GM21360 (cell line): ENCODE data around the gene IL15RA.
"Not testable (repeated sequence)": the region's sequence is repeated elsewhere in the genome, so short reads cannot be mapped to it uniquely, and the experiment has no call there.

ENCODE experiments used
- ATAC-seq: cut with Tn5 transposase; IDR thresholded peaks from one replicate; pipeline ENCODE4 v1.9.1; 2021; ENCODE audit warnings: mild to moderate bottlenecking, moderate library complexity; ENCODE audit not compliant: unreplicated experiment

Gene IL15RA

DNA sequence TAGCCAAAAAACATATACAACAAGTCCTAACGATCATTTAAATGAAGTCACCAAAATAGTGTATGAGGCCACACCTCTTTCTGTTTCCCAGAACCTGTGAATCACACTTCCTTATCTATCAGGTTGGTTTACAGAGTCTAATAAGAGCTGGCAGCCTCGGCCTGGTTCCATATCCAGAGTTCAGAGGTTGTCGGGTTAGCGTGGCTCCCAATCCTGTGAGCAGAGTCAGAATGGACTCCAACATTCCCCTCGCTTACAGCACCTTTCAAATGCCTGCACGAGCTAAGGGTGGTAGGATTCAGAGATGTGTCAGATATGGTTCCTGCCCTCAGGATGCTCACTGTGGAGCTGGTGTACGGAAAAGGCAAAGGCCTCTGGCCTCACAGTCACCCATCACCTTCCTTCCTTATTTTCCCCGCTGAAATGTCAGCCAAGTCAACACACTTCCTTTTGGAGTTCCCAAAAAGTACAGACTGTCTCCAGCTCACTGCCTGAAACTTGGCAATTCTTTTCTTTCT is 6.0 kb downstream of the IL15RA start:
- ATAC-seq = no peak

DNA sequence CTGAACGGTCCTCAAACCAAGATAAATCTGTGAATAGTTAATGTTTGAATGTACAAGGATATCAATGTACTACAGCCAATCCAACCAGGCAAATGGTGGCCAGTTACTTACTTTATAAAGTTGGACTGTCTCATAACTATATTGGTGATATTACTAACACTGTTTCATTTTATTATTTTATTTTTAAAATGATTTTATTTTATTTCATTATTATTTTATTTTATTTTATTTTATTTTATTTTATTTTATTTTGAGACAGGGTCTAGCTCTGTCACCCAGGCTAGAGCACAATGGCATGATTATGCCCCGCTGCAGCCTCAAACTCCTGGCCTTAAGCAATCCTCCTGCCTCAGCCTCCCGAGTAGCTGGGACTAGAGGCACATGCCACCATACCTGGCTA is 6.8 kb downstream of the IL15RA start:
- ATAC-seq = no peak

DNA sequence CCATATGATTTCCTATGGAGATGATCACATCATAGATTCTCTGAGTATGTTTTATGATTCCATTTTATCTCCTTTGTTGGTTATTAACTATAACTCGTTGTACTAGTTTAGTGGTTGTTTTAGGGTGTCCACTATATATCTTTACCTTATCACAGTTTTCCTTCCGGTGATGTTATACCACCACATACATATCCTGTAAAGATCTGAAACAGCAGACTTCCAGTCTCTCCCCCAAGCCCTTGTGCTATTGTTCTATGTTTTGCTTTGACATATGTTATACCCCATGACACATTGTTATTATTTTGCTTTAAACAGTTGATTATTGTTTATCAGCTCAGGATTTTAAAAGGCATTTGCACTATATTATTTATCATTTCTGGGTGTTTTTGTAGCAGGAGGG is 7.3 kb downstream of the IL15RA start:
- no peak for ATAC-seq

DNA sequence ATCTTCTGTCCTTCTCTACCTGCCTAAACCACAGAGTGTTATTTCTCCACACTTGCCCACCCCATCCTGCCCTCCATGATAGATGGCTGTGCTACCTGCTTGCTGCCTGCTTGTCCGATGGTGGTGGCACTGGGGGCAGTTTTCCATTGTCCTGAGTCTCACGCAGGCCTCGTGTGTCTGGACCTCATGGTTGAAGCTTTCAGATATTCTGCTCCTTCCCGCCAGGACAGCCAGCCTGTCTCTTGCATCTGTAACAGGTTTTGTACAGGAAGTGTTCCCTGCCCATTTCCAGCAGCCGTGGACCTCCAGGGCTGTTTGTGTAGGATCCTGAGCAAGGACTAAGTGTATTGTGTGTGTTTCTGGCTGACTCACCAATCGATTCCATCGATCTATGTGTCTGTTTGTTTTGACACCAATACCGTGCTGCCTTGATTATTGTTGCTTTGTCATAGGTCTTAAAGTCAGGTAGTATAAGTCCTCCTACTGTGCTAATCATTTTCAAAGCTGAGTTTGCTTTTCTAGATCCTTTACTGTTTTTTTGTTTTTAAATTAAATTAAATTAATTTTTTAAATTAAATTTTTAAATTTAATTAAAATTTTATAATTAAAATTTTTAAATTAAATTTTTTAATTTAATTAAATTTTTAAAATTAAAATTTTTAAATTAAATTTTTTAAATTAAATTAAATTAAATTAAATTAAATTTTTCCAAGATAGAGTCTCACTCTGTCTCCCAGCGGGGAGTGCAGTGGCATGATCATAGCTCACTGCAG is 8.5 kb downstream of the IL15RA start:
- ATAC-seq = no peak

DNA sequence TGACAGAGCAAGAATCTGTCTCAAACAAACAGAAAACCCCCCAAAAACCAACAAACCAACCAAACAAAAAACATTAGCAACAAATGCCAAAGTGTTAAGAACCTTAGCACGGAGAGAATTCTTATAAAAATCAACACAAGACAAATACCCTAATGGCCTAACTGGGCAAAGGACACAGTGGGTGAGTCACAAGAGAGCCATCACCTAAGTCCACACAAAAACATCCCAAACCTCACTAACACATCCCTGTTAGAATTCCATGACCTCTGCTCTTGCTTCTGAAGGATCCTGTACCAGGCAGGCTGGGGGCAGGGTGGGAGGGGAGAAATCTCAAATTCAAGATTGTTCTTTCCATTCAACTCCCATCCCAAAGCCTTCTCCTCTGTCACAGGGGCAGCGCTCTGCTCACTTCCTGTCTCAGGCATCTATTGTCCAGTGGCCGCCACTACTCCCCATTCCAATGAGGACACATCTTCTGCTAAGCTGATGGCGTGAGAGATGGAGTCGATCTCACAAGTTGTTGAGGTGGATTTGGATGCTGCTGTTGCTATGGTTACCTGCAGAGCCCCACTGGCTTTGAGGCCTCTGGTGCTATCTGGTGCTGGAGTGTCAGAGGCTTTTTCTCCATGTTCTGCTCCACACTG is 9.2 kb downstream of the IL15RA start:
- ATAC-seq = no peak

DNA sequence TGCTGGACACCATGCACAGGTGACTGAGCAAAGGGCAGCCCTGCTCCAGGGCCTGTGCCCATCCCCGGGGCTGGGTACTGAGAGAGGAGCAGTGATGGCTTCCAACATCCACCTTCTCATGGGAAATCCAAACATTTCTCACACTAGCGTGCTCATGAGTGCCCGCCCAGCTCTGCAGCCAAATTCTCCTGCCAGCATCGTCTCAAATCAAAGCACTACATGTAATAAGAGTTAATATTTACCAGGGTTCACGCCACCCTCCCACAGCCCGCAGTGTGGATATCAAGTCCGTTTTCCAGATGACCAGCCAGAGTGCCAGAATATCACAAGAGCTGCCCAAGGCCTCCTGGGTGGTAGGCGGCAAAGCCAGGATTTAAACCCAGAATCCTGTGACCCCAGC is 12.1 kb downstream of the IL15RA start:
- no peak for ATAC-seq

DNA sequence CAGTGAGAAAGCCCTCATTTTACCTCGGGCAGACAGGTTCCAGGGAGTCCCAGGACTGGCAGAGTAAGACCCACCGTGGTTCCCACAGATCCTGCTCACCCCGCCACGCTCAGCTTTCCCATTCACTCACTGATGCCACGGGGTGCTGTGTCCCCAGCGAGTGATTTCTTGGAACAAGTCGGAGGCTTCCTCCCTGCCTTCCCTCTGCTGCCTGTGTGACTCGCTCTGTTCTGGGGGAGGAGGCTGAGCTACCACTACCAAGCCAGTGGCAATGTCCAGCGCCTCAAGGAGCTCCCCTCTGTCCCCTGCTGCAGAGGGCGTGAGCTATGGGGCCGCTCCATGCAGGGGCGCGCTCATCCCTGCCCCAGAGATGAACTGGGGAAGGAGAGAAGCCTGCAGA is 12.6 kb downstream of the IL15RA start:
- ATAC-seq = no peak

DNA sequence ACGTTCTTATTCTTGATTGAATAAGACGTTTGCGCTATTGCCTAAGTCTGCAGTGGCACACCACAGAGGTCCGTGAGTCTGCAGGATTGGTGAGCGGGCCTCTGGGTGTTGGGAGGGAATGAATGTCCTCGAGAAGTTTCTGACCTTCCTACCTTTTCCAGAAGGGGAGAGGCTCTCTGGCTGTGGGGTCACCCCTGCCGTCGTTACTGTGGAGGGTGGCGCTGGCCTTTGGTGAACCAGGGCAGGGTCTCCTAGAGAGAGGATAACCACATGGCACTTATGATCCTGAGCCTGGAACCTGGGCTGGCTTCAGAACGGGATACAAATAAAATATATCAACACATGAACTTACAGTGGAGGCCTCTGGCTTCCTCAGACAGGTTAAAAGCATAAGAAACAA is 13.8 kb downstream of the IL15RA start:
- ATAC-seq = no peak

DNA sequence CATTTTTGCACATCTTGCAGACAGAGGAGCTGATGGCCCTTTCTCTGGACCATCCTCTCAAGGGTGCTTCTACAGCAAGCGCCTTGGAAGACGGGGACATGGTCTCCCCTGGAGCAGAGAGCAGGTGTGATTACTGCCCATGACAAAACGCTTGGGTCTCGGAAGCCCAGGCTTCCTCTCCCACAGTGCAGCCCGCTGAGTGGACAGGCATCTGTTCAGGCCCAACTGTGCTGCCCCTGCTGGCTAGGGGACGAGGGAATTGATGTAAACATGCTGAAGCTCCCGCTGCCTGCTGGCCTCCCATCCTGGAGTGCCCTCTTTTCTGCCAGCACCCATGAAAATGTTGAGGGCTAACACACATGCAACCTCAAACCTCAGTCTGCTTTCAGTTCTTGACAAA is 14.3 kb downstream of the IL15RA start:
- no peak for ATAC-seq

DNA sequence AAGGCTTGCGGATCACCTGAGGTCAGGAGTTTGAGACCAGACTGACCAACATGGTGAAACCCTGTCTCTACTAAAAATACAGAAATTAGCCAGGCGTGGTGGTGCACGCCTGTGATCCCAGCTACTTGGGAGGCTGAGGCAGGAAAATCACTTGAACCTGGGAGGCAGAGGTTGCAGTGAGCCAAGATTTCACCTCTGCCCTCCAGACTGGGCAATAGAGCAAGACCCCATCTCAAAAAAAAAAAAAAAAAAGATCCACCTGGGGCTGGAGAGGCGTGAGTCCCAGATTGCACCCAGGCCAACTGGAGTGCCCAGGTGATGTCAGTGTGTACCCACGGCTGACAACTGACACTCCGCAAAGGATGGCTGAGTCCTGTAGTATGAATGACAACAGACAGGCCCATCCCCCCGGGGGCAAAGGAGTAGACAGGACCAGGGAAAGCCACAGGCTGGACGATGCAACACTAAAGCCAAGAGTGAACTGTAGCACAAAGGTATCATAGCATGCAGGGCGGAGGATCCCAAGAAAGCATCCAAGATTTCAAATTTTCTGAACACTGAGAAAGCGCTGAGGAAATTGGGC is 14.9 kb downstream of the IL15RA start:
- ATAC-seq = not testable (repeated sequence)

DNA sequence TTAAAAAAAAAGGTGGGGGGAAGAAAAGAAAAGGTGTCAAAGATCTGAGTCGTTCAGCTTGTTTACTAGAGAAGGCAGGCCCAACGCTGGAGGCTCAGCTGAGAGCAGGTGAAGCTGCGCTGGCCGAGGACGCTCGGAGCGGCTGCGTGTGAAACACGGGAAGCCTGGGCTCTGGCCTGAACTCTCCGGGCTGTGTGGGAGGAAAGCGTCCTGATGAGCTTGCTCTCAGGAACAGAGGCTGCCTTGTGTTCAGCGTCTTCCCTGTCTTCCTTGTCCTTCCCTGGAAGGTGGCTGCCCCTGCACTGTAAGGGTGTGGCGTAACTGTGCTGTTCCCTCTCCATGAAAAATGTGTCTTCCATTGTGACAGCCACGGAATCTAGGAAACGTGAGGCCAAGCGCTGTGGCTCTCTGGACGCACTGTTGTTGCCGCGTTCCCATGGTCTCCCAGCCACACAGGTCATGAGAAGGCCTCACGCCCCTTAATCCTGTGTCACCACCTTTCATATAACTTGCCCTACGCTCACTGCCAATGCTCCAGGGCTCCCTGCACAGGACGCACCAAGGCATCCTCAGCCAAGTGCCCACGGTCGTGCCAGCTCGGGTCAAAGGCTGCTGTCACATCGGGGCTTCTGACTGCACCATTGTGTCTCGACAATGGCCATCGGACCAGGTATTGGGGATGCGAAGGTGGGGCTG is 15.8 kb downstream of the IL15RA start:
- no peak for ATAC-seq

DNA sequence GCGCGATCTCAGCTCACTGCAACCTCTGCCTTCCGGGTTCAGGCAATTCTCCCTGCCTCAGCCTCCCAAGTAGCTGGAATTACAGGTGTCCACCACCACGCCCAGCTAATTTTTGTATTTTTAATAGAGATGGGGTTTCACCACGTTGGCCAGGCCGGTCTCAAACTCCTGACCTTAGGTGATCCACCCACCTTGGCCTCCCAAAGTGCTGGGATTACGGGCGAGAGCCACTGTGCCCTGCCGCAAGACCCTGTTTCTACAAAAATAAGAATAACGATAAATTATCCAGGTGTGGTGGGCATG is 16.4 kb downstream of the IL15RA start:
- ATAC-seq = not testable (repeated sequence)

DNA sequence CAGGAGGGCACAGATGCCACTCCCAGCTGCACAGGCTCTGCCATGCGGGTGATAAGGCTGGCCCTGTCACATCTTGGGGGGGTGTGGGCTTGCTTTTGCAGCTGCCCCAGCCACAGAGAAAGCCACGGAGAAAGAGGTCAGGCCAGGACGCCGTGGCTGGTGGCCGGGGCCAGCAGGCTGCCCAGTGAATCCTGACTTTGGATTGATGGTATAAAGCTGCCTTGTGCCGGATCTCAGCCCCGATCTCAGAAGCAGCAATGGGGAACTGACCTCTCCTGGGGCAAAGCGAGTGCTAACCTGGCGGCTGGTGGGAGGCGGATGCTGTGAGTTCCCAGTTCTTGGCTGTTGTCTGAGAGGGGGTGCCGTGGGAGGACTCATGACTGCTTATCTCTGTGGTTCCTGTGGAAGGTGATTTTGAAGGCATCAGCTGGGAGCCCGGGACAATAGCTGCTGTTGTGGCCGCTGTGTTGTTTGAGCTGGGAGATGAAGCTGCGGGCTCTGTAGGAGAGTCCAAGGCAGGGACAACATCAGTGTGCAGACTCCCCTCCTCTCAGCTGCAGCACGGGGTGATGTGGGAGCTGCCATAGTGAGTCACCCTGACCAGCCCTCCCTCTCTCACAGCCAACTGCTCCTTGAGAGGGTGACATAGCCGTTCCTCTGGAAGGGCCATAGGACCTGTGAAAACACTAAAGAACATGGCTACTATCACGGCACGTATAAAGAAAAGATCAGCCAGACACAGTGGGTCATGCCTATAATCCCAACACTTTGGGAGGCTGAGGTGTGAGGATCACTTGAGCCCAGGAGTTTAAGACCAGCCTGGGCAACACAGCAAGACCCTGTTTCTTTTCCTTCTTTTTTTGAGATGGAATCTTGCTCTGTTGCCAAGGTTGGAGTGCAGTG is 17.0 kb downstream of the IL15RA start:
- no peak for ATAC-seq

DNA sequence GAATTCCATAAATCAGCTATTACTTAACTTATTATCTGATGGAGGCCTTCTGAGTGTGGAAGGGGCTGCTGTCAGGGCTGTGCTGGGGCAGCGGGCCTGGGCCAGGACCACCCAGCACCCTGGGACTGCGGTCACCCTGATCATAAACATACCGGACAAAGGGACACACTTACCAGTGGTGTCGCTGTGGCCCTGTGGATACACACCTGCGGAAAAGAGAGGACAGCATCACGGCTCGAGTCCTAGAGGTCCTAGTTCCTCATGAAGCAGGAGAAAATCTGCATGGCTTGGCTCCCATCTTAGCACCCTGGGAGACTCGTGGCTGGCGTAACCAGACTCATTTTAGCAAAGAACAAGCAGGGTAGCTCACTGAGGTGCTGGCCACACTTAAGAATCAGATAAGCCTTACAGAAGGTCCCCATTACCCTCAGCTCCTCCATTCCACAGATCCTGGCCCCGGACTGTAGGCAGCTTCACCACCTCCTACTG is 17.7 kb downstream of the IL15RA start:
- no peak for ATAC-seq

DNA sequence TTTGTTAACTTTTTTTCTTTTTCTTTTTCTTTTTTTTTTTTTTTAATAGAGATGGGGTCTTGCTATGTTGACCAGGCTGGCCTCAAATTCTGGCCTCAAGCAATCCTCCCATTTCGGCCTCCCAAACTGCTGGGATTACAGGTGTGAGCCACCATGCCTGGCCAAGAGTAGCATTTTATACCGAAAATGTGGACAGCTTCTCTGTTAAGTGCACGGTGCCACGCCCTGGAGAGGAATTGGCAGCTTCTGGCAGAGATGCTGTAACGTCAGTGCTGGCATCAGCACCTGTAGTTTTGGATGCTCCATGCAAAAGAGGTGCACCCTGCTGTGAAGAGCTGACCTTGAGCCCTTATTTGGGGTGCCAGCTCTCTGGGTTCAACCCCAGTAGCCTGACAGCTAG is 18.2 kb downstream of the IL15RA start:
- no peak for ATAC-seq

DNA sequence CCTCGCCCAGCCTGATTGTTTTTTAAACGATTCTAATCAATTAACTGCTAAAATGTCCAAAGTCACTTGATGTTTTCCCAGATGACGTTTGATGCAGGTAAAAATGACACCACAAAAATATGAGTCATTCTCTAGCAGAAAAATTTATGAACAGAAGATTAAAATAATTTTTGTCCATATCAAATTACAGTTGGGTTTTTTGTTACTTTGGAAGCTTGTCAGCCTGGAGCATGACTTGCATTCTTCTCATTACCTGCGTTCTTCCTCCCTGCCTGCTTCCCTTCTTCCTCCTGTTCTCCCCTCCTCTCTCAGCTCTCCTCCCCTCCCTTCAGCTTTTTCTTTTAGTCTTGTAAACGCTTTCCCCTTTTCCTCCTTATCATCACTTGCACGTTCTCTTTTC is 18.7 kb downstream of the IL15RA start:
- ATAC-seq = no peak

DNA sequence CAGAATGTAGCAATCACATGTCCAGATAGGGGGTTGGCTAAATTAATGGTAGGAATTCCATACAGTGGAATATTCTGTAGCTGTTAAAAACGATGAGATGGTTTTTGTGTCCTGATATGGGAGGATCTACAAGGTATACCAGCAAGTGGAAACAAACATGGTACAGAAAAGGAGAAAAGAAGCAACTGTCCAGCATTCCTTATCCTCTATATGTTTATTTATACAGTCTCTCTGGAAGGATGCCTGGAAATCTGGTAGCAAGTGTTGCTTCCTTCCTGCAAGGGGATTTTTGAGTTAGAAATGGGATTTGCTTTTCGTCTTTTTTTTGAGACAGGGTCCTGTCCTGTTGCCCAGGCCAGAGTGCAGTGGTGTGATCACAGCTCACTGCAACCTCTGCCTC is 19.3 kb downstream of the IL15RA start:
- no peak for ATAC-seq

DNA sequence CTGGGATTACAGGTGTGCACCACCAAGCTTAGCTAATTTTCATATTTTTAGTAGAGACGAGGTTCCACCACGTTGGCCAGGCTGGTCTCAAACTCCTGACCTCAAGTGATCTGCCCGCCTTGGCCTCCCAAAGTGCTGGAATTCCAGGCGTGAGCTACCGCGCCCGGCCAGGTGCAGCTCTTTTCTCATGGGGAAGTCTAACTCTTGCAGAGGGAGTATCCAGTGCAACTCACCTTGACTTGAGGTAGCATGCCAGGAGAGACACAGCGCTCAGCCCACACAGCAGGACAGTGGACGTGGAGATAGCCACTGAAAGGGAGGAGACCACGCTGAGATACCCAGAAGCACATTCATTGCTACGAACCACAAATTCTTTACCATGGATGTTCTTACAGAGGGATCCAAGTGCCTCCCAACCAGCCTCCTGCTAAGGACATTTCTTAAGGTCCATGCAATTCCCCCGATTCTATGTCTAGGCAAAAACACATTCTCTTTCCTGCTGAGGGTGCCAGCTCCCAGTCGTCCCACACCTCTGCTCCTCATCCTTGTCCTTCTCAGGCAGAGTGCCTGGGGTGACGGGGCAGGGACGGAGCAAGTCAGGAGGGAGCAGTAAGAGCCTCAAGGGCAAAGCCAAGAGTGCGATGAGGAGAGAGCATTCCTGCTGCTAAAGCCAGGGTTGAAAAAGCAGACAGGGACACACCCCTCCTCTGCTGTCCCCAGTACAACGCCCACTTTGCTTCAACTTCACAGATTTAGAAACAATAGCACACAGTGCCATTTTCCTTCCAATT is 21.0 kb downstream of the IL15RA start:
- ATAC-seq = no peak

DNA sequence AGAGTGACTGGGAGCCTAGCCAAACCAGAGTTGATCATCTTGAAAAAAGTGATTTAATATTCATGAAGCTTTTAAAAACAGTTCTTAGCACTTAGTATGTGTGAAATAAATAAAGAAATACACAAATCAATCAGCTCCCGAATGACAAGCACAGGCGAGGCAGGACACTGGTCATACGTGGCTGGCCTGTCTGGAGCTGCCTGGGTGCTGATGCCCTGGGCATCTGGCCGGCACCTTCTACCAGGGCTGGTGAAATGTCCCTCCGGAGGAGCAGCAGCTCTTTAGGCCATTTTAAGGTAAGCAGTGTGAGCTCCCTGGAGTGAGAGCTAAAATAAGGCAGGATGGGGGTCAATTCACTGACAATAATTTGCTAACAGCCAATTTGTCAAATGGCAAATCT is 23.7 kb downstream of the IL15RA start:
- ATAC-seq = no peak
